Measurements from ENCODE around the gene SOCS3. TPM values are rescaled to one million over a fixed set of nuclear protein-coding genes. Genes with fewer than 3 reads are reported as not detected.
A peak's percentile ranks its signal among the peaks of the same experiment; 100 is the strongest.

Gene SOCS3
- total RNA-seq, 1 experiment from 2014 or later = 103 TPM

DNA sequence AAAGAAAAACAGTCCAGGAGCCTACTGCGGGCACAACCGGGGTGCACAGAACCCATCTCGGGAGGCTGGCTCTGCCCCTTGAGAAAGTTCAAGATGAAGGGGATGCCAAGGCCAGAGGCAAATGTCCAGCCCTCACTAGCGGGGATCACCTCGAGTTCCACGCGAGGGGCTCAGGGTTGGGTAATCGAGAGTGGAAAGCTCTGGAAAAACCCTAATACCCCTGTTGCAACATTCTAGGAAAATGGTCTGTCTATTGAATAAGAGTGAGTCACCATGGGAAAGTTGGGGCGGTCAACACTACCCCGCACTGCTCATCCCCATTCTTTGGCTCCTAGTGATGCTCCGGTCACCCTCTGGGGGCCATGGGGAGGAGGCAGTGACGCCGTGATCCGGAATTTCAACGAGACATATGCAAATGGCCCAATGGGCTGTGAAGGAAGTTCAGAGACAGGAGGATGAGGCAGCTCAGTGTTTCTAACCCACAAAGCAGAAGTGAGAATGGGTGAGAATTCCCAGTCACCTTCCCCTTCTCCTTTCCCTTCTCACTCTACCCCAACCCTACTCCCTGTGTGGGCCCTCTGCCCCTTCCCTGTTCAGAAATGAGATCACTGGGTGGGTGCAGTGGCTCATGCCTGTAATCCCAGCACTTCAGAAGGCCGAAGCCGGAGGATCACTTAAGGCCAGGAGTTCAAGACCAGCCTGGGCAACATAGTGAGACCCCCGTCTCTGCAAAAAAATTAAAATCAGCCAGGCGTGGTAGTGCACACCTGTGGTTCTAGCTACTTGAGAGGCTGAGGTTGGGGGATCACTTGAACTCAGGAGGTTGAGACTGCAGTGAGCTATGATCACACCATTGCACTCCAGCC, 22.4 kb downstream of the SOCS3 start:
- peak; percentile 98 for DNase-seq
- peak overlapping the region; percentile 96 for H3K27ac ChIP-seq (ENCODE audit: low read length)
- intact Hi-C loops (cut with micrococcal nuclease) = no loop called here

DNA sequence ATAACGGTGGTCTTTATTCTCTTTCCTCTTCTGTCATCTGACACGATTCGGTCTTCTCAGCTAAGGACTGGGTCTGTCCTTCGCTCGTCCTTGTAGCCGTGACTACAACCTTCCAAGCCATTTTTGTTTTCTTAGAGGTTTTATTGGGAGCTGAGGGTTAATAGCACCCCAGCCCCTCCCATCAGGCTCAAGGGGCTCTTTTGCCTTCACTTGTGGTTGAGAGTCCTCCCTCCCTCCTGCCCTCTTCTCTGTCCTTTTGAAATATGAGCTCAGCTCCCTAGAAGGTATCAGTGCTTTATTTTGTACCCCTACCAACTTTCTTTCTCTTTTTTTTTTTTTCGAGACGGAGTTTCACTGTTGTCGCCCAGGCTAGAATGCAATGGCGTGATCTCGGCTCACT, 24.7 kb downstream of the SOCS3 start:
- ChIA-PET CTCF (interaction anchor here (2.0 kb wide), 1 partner anchor 84 kb away, joined by 9 read pairs; no protein-coding TSS in a partner anchor), POLR2A (ENCODE audit: unreplicated experiment) (interaction anchor here (0.6 to 1.4 kb wide), 5 partner anchors 18 to 77 kb away, joined by 3 to 8 read pairs (median 5); no protein-coding TSS in a partner anchor)
- Histone ChIP-seq H3K4me2 (ENCODE audit: low read length) (peak overlapping the region; percentile 73), H3K79me2 (ENCODE audit: low read length) (peaks cover 8% of the 10 kb centered on the region), H4K20me1 (ENCODE audit: low read length) (no peaks in the 10 kb centered on the region), H3K9me2 (replicated peaks; ENCODE audit: low read length) (no peaks in the 10 kb centered on the region), H3K27me3 (ENCODE audit: low read length) (no peaks in the 10 kb centered on the region), H2AFZ (ENCODE audit: low read length) (no peak overlapping the region), H3K4me1 (ENCODE audit: insufficient read depth, low read length) (peaks cover 86% of the 10 kb centered on the region), H3F3A (ENCODE audit: low read length, unreplicated experiment) (peaks cover 24% of the 10 kb centered on the region), H3K9ac (ENCODE audit: low read length) (peak overlapping the region; percentile 77), H3K9me3 (ENCODE audit: low read length) (no peaks in the 10 kb centered on the region), H3K36me3 (ENCODE audit: low read depth, low read length) (no peaks in the 10 kb centered on the region), H3K27ac (ENCODE audit: low read length) (peak overlapping the region; percentile 96), H3K4me3 (ENCODE audit: low read length) (peak overlapping the region; percentile 3; the same call in 1 of the 2 replicates)
- TF ChIP-seq EZH2 (IDR thresholded peaks at IDR 0.05; ENCODE audit: low read length, unreplicated experiment) (no peak), EZH2phosphoT487 (IDR thresholded peaks at IDR 0.05; ENCODE audit: borderline replicate concordance, low read length) (no peak)
- TF ChIP-seq, protein P1, sequence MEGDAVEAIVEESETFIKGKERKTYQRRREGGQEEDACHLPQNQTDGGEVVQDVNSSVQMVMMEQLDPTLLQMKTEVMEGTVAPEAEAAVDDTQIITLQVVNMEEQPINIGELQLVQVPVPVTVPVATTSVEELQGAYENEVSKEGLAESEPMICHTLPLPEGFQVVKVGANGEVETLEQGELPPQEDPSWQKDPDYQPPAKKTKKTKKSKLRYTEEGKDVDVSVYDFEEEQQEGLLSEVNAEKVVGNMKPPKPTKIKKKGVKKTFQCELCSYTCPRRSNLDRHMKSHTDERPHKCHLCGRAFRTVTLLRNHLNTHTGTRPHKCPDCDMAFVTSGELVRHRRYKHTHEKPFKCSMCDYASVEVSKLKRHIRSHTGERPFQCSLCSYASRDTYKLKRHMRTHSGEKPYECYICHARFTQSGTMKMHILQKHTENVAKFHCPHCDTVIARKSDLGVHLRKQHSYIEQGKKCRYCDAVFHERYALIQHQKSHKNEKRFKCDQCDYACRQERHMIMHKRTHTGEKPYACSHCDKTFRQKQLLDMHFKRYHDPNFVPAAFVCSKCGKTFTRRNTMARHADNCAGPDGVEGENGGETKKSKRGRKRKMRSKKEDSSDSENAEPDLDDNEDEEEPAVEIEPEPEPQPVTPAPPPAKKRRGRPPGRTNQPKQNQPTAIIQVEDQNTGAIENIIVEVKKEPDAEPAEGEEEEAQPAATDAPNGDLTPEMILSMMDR (conservative IDR thresholded peaks at IDR 0.05; ENCODE audit: low read depth, low read length) = no peak
- TSS peak; percentile 70 for BruUV-seq (replicated peaks)
- intact Hi-C loops (cut with micrococcal nuclease) = loop anchor here (2.0 kb wide), 1 partner anchor 40 kb away; no protein-coding TSS in a partner anchor
- ATAC-seq = no peak
- DNase-seq = no peak

More for the DNA sequence above, 22.4 kb downstream of the SOCS3 start:
- Histone ChIP-seq H3K9ac (ENCODE audit: low read length) (peak overlapping the region; percentile 88), H3K27me3 (ENCODE audit: low read length) (no peaks in the 10 kb centered on the region), H3K79me2 (ENCODE audit: low read length) (peaks cover 8% of the 10 kb centered on the region), H3K9me2 (replicated peaks; ENCODE audit: low read length) (no peaks in the 10 kb centered on the region), H3K4me1 (ENCODE audit: insufficient read depth, low read length) (peaks cover 89% of the 10 kb centered on the region), H3K9me3 (ENCODE audit: low read length) (no peaks in the 10 kb centered on the region), H3K4me2 (ENCODE audit: low read length) (peak overlapping the region; percentile 70), H3K4me3 (ENCODE audit: low read length) (peak overlapping the region; percentile 26), H3K36me3 (ENCODE audit: low read depth, low read length) (no peaks in the 10 kb centered on the region), H3F3A (ENCODE audit: low read length, unreplicated experiment) (peaks cover 23% of the 10 kb centered on the region), H4K20me1 (ENCODE audit: low read length) (no peaks in the 10 kb centered on the region), H2AFZ (ENCODE audit: low read length) (peak overlapping the region; percentile 32)
- TF ChIP-seq EZH2phosphoT487 (IDR thresholded peaks at IDR 0.05; ENCODE audit: borderline replicate concordance, low read length) = no peak
- TF ChIP-seq, protein P1 (conservative IDR thresholded peaks at IDR 0.05; ENCODE audit: low read depth, low read length) = no peak
- TF ChIP-seq EZH2 (IDR thresholded peaks at IDR 0.05; ENCODE audit: low read length, unreplicated experiment) = no peak
- ChIA-PET CTCF (no interaction called here), POLR2A (ENCODE audit: unreplicated experiment) (interaction anchor here (0.6 to 1.7 kb wide), 3 partner anchors 21 to 228 kb away, joined by 4 to 6 read pairs (median 5); no protein-coding TSS in a partner anchor)
- no TSS peak for BruUV-seq (replicated peaks)
- ATAC-seq = peak; percentile 31

Measured in PC-3 (cell line).